ENCODE measurements around the gene ZMYM3.

The ZMYM3 gene

GRCh38 chrX:71214604-71215337, 39.2 kb downstream of the ZMYM3 start:
- TF ChIP-seq CTCF (IDR thresholded peaks at IDR 0.05; ENCODE audit: low read depth, low read length), result no peak
- H3K36me3 ChIP-seq, result no peaks in the 10 kb centered on the region
- H3K27ac ChIP-seq, result no peak overlapping the region
- no peak for DNase-seq
- no peak overlapping the region for H3K4me3 ChIP-seq (ENCODE audit: low read depth, low read length)
- peaks cover 15% of the 10 kb centered on the region for H3K27me3 ChIP-seq (ENCODE audit: insufficient read depth, low read depth, severe bottlenecking)
- H3K9me3 ChIP-seq (ENCODE audit: severe bottlenecking), result no peaks in the 10 kb centered on the region

GRCh38 chrX:71214152-71214551, 39.8 kb downstream of the ZMYM3 start:
- H3K27ac ChIP-seq, result no peak overlapping the region
- H3K27me3 ChIP-seq (ENCODE audit: insufficient read depth, low read depth, severe bottlenecking), result peaks cover 15% of the 10 kb centered on the region
- H3K4me3 ChIP-seq (ENCODE audit: low read depth, low read length), result no peak overlapping the region
- no peaks in the 10 kb centered on the region for H3K9me3 ChIP-seq (ENCODE audit: severe bottlenecking)
- DNase-seq, result no peak
- no peak for TF ChIP-seq CTCF (IDR thresholded peaks at IDR 0.05; ENCODE audit: low read depth, low read length)
- no peaks in the 10 kb centered on the region for H3K36me3 ChIP-seq

GRCh38 chrX:71212536-71212935, 41.4 kb downstream of the ZMYM3 start:
- no peak for TF ChIP-seq CTCF (IDR thresholded peaks at IDR 0.05; ENCODE audit: low read depth, low read length)
- Histone ChIP-seq H3K27me3 (ENCODE audit: insufficient read depth, low read depth, severe bottlenecking) (peaks cover 15% of the 10 kb centered on the region), H3K9me3 (ENCODE audit: severe bottlenecking) (no peaks in the 10 kb centered on the region), H3K4me3 (ENCODE audit: low read depth, low read length) (no peak overlapping the region), H3K36me3 (no peaks in the 10 kb centered on the region), H3K27ac (no peak overlapping the region)
- no peak for DNase-seq

- Histone ChIP-seq H3K4me3 (ENCODE audit: low read depth, low read length) (no peak overlapping the region), H3K27ac (no peak overlapping the region), H3K36me3 (no peaks in the 10 kb centered on the region), H3K27me3 (ENCODE audit: insufficient read depth, low read depth, severe bottlenecking) (peaks cover 11% of the 10 kb centered on the region), H3K9me3 (ENCODE audit: severe bottlenecking) (no peaks in the 10 kb centered on the region)
- TF ChIP-seq CTCF (IDR thresholded peaks at IDR 0.05; ENCODE audit: low read depth, low read length), result no peak
- no peak for DNase-seq
Measured at GRCh38 chrX:71210816-71211215, 43.1 kb downstream of the ZMYM3 start.

- H3K36me3 ChIP-seq, result no peaks in the 10 kb centered on the region
- DNase-seq, result no peak
- no peaks in the 10 kb centered on the region for H3K27me3 ChIP-seq (ENCODE audit: insufficient read depth, low read depth, severe bottlenecking)
- H3K4me3 ChIP-seq (ENCODE audit: low read depth, low read length), result no peak overlapping the region
- no peak for TF ChIP-seq CTCF (IDR thresholded peaks at IDR 0.05; ENCODE audit: low read depth, low read length)
- H3K9me3 ChIP-seq (ENCODE audit: severe bottlenecking), result no peaks in the 10 kb centered on the region
- no peak overlapping the region for H3K27ac ChIP-seq
Measured at GRCh38 chrX:71199252-71200008, 54.5 kb downstream of the ZMYM3 start.
